Activated T-helper 1 cell treated with anti-CD3 and anti-CD28 coated beads, Interleukin-2, amount 50 U/mL, for 16 hours (primary cell): ENCODE data around the gene FAM107B.
"Not testable (repeated sequence)": the region's sequence is repeated elsewhere in the genome, so short reads cannot be mapped to it uniquely, and the experiment has no call there.

Experiments
- DNase-seq, 2 donors: peaks; one replicate each; pipeline ENCODE4 v3.0.0-alpha.2; 2020; ENCODE audit warnings: low read depth in 1 of 2, low spot score in 1 of 2

Gene FAM107B

DNA sequence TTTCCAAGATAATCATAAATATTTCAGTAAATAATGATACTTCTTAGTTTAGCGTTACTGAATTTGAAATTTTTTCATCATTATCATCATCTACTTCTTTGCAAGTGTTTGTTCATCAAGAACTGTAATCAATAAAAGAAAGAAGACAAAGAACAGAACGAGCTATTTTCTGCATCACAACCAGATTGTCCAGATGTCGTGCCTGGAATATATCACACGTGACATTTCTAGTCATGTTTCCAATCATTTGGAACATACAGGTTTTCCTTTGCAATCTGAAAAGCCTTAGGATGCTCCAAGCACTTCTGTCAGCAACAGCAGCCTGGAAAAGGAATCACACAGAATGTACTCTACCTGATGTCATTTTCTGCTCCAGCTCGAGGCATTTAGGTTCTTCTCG, 107.4 kb downstream of the FAM107B start:
- DNase-seq, result no peak

DNA sequence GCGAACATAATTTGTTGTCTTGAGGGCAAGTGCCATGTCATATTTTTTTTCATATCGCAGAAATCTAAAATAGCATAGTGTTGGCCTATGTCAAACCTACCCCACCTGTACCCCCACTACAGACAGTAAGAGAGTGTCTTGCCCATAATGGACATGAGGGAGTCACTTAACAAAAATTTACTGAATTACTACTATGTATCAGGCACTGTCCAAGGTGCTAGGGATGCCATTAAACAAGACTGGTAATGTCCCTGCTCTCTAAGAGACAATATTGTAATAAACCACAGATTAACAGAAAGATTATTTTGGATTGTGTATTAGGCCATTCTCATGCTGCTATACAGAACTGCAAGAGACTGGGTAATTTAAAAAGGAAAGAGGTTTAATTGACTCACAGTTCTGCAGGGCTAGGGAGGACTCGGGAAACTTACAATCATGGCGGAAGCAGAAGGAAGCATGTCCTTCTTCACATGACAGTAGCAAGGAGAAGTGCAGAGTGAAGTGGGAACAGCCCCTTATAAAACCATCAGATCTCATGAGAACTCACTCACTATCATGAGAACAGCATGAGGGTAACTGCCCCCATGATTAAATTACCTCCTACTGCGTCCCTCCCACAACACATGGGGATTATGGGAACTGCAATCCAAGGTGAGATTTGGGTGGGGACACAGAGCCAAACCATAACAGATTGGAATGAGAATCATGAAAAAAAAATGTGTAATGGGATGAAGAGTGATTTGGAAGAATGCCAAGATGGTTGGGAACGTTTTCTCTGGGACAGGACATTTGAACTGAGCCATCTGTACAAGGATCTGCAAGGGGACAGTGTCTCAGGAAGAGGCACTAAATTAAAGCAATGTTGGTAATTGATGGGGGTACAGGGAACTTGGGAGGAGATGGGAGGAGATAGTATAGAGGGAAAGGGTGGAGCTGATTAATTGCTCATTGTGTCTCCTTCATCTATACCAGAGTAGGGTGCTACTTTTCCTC, 108.5 kb downstream of the FAM107B start:
- DNase-seq, result no peak

DNA sequence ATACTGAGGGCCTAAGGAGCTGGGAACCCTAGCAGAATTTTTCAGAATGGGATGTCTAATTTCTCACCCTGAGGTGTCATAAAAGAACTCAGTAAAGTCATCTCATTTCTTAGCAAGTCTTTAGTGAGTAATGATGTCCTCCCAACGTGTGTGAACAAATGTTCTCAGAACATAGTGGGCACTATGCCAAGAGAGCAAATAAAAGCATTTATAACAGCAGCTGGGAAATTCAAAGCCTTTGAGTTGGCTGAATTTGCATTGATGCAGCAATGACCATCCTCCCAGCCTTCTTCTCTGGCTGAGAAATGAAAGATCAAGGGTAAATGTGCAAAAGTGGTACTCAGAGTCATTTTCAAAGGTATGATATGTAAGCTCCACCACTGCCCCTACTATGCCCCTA, 109.4 kb downstream of the FAM107B start:
- no peak for DNase-seq

DNA sequence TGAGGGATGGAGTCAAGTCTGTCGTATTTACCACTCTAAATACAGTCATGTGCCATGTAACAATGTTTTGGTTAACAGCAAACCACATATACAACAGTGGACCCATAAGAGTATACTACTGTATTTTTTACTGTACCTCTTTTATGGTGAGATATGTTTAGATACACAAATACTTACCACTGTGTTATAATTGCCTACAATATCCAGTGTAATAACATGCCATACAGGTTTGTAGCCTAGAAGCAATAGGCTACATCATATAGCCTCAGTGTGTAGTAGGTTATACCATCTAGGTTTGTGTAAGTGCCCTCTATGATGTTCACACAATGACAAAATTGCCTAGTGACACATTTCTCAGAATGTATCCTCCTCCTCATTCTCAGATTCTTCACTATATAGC, 110.4 kb downstream of the FAM107B start:
- no peak for DNase-seq

DNA sequence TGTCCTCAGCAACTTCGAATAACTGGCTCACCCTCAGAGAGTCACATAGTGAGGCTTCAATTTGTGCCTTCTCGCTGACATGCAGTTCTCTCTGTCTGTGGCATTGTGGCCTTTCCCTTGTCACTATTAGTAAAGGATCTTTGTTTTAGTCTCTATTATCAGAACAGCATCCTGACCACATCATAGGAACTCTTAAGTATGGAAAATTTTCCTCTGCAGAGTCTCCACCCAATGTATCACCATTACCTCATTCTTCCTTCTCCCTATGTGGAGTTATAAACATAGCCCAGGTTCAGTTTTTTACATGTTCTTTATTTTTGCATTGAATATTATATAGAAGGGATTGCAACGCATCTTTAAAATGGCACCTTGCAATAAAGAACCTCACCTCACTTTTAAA, 112.9 kb downstream of the FAM107B start:
- no peak for DNase-seq

DNA sequence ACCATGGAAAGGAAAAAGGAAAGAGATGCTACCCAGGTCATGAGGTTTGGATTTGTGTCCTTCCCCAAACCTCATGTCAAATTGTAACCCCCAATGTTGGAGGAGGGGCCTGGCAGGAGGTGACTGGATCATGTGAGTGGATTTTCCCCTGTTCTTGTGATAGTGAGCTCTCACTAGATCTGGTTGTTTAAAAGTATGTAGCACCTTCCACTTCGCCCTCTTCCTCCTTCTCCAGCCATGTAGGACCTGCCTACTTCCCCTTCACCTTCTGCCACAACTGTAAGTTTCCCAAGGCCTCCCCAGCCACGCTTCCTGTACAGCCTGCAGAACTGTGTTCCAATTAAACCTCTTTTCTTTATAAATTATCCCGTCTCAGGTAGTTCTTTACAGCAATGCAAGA, 113.9 kb downstream of the FAM107B start:
- DNase-seq, result no peak

DNA sequence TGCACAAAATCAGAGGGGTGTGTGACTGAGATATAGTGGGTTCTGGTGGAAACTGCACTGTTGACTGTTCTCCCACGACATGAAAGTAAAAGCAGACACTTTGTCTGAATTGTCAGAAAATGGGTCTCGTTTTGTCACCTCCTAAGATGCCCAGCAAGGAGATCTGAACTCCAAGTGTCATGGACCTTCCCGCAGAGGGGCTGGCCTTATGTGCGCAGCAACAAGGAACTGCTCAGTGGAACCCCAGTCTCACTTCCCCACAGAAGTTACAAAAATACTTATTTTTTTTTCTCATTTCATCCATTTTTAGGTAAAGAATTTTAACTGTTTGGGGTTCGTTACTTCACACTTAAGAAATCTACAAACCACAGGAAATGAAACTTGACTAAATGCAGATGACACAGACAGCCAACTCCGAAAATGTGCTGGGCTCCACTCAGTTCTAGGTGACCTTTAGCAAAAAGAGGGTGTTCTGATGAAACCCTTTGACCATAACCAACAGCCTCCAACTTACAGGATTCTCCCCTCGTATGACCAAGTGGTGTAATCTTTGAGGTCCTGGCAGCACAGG, 115.0 kb downstream of the FAM107B start:
- DNase-seq, result peak in 1 of 2 donors; percentile 6

DNA sequence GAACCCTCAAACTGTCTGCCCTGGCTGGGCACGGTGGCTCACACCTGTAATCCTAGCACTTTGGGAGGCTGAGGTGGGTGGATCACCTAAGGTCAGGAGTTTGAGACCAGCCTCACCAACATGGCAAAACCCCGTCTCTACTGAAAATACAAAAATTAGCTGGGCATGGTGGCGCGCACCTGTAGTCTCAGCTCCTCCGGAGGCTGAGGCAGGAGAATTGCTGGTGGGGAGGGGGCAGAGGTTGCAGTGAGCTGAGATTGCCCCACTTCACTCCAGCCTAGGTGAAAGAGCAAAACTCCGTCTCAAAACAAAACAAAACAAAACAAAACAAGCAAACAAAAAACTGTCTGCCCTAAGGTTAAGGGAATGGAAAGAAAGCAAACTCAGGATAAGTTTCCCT, 115.6 kb downstream of the FAM107B start:
- not testable (repeated sequence) for DNase-seq

DNA sequence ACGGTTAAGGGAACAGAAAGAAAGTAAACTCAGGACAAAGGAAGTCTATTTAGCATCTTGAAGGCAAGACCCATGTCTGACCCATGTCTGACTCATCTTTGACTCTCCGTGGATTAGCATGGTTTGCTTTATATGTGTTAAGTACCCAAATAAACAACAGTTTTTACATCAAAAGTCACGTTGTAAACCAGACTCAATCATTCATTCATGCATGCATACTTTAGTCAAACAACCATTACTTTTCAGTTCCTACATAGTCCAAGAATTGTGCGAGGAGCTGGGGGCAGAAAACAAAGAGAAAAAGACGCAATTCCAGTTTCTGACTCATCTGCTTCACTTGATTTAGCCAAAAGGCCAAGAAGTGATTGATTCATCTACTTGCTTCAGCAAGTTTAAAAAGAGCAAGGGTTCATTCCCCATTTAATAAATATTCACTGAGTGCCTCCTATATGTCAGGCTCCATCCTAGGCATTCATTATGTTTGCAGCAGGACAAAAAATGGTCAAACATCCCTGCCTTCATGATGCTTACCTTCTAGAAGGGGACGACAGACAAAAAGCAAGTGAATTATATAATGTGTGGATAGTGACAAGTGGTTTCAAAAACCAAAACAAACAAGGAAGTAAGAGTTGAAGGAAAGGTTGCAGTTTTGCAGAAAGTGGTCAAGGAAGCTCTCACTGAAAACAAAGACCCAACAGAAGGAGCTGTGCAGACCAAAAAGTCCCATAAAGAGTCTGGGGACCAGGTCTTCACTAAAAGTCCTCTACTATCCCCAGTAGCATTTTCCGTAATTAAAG, 116.2 kb downstream of the FAM107B start:
- DNase-seq, result no peak

DNA sequence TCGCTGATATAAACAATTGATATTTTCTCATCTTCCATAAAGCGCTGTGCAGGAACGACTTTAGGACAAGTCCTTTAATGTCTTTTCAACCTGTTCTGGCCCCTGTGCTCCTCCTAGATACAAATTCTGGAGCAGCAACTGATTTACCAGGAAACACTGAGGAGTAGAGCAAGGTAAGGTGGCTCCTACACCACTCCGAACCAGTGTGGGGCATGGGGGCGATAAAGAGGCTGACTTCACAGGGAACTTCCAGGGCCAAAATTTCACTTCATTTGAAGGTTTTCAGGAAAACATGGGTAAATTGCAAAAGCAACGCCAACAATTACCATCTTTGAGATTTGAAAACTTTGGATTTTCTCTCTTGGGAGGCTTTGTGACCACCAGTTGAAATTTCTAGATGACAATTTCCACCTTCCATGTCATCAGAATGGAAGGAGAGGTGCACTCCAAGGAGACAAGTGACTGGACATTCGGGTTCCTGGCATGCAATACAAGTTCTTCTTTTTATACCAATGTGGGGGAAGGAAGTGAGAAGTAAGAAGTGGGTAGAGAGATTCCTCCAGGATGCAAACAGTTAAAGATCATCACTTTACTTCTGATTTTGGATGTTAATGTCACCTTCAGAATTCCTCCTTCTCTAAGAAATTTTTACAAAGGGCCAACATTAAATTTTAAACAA, 118.5 kb downstream of the FAM107B start:
- no peak for DNase-seq

DNA sequence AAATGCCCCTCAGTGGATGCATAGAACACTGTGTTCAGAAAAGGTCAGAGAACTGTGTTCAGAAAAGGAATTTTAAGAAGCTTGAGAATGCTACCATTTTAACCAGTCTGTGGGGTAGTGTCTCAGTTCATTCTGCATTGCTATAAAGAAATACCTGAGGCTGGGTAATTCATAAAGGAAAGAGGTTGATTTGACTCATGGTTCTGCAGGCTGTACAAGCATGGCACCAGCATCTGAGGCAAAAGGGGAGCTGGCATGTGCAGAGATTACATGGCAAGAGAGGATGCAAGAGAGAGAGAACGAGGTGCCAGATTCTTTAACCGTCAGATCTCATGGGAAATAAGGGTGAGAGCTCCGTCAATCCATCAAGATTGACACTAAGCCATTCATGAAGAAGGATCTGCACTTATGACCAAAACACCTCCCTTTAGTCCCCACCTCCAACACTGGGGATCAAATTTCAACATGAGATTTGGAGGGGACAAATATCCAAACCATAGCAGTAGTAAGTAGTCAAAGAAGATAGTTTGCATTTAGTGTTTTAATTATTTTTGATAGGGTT, 119.8 kb downstream of the FAM107B start:
- DNase-seq, result no peak

DNA sequence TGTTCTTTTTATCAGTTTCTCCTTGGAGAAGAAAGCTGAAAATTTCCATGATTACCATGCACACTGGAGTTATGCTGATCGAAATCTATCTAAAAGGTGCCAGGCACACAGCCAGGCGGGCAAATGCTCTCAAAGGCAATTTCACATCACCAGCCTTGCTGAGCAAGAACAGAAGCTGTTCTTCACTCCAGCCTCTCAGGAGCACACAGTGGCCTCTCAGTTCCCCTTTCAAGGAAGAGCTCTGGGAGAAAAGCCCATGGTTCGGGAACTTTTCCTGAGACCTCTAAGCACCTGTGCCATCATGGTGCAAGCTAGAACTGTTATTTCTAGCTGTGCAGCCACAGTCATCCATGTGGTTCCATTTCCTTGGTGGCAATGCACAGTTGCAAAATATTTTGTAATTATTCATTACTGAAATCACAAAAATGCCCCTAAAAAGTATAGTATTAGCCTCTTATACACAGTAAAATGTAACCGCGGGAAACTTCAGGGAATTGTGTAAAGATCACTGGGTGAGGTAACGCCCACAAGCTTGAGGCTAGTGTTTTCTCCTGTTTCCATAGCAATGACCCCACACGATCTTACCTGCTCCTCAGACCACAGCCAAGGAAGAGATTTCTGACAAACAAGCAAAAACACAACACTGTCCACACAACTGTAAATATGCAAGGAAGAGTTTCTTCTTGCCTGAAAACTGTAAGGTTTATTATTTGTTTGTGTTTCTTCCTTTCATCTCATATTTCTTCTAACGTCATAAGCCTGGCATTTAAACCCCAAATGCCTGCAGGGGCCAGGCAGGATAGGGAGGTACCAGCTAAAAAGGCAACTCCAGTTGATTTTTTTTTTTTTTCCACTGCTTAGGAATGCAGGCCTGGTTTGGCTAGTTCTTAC, 121.2 kb downstream of the FAM107B start:
- no peak for DNase-seq

DNA sequence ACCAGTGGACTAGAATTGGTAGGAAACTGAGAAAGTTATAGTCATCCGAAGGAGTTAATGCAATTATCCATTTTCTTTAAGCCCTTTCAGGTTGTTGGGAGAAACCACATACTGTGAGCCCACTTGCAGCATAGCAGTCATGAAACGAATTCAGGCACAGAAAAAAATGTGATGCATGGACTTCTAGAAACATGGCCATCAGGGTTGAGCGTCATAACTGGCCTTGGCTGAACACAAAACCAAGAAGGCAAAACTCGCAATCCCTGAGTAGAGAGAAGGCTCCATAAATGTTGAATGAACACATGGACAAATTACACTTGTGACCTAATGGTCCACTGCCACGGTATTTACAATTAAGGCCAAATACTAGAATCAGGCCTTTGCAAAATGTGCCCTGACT, 121.9 kb downstream of the FAM107B start:
- DNase-seq, result no peak

DNA sequence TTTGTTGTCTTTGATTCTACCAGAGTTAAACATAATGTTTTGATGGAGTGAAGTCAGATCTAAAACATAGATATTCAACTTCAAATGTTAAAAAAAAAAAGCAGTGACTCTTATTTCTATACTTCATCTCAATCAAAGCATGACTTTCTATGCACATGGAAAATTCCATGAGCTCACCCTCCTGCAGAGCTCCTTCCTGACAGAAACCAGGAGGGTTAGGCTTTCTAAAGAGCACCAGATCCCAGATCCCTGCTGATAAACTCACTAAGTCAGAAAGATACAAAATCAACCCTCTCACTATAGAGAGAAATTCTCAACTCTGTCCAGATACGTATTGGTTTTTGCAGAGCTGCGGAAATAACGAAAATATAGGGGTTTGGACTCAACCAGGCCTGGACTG, 122.6 kb downstream of the FAM107B start:
- DNase-seq, result no peak

DNA sequence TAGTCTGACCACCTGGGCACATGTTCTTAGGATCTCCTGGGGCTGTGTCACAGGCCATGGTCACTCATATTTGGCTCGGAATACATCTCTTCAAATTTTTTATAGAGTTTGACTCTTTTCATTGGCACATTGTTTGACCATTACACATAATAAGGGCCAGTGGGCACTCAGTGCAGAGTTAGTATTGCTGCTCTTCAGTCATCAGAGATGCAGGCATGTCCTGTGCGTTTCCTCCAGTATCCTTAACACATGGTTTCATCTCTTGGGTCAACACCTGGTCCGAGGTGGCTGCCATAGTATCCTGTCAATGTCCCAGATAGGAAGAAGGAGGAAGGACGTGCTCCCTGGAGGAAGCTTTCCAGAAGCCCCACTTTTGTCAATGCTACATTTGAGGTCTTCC, 125.0 kb downstream of the FAM107B start:
- no peak for DNase-seq

DNA sequence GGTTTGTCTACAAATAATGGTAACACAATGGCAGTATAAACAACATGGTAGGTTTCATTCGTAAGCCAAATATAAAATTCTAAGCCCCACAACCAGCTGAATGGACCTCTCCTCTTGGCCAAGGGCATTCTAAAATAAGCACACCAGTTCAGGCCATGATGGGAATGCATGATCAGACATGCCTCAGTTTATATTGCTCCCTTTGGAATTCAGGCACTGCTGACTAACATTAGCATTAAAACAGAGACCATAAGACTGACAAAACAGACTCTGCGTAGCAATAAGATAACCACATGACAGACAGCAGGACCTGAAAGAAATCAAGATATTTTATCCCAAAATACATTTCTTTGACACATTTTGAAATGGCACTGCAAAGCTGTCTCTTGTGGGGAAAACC, 125.8 kb downstream of the FAM107B start:
- no peak for DNase-seq

DNA sequence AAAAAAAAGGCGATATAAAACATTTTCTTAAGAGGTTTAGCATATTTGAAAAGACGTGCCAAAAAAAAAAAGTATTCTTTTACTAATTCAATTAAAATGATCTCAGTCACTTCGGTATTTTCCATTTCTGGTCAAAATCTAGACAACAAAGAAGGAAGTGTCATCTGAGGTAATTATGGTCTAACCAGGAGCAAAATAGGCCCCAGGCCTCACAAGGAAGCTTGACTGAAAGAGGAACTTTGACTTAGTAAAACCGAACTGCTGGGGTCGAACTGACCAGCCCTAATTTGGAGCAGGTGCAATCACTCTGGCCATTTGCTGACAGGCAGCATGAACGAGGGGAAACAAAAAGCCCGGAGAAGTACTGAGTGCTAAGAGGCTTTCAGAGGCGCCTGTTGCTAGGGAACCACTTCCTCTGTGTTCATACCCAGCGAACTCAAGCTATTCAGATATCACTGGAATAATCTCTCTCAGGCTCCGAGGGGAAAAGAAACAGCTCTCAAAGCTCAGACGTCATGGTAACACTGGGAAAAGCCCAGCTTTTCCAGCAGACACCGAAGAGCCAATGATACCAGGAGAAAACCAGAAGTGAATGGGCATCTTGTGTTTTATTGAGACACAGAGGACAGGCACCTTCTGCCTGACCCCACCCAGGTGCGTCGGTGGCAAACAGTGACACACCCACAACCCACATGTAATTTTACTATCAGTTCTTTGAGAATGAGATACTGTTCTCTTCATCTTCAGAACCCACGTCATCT, 126.5 kb downstream of the FAM107B start:
- peak; percentile 24 to 50 for DNase-seq

DNA sequence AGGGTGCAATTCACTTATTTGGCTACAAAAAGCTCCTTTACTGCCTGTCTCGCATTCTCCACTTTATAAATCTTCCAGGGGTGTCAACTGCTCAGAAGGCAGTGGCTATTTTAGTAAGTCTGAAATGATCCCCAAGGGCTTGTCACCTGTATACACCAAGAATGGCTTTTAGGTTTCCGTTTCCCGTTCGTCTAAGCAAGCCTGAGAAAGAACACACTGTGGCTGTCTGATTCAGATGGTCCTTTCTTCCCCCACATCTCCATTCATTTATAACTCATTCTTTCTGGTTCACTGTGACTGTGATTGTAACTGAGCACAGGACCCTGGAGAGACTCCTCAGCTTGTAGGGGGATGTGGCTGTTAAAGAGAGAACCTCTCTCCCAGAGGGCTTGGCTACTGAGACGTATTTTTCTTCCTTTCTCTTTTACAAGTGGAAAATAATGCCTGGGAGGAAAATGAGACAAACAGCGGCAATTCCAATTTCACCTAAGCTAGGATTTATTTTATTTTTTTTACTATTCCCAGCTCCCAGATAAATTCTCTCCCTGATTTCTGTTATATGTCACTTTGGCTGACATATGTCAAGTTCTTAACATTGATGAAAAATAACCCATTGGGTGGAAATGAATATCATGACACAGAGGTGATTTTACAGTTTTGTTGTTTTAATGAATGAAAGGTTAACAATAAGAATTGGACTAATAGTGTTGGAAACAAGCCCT, 129.3 kb downstream of the FAM107B start:
- no peak for DNase-seq

DNA sequence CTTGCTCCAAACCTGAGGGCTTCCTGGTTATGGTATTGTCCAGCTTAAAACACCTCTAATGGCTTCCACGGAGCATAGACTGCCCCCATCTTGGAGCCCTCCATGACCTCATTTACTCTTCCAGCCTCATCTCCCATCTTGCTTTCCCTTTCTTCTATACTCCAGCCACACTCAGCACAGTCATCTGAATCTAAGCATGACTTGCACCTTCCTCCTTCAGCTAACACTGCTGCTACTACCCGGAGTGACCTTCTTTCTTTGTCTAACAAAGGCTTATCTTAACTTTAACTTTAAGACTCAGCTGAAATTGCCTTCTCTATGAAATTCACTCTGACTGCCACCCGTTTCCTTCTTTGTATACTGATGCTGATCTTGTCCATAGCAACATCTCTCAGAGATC, 135.1 kb downstream of the FAM107B start:
- no peak for DNase-seq
